ENCODE measurements around the gene INPP5A. TPM values are rescaled to one million over a fixed set of nuclear protein-coding genes. Genes with fewer than 3 reads are reported as not detected.

INPP5A gene
- total RNA-seq, 1 donor from 2014 or later, result 14.2 TPM

GRCh38 chr10:132804287-132804686, 266.7 kb downstream of the INPP5A start:
- Histone ChIP-seq H3K79me2 (ENCODE audit: low read depth) (no peaks in the 10 kb centered on the region), H3F3A (ENCODE audit: low read depth) (no peaks in the 10 kb centered on the region), H3K27me3 (no peaks in the 10 kb centered on the region), H4K20me1 (ENCODE audit: low read depth) (no peaks in the 10 kb centered on the region), H3K4me3 (no peak overlapping the region), H3K4me1 (no peaks in the 10 kb centered on the region), H2AFZ (replicated peaks) (no peak overlapping the region), H3K4me2 (no peak overlapping the region), H3K36me3 (no peaks in the 10 kb centered on the region), H3K27ac (no peak overlapping the region), H3K9ac (no peak overlapping the region), H3K9me3 (ENCODE audit: low read depth) (no peaks in the 10 kb centered on the region)
- peaks cover 4% of the 10 kb centered on the region for H3K27me3 Mint-ChIP-seq (ENCODE audit: insufficient read depth, low read depth)
- TF ChIP-seq EZH2 (IDR thresholded peaks at IDR 0.05), result no peak
- no peak for TF ChIP-seq CTCF (IDR thresholded peaks at IDR 0.05)
- no peak for TF ChIP-seq EZH2phosphoT487 (IDR thresholded peaks at IDR 0.05)
- H3K9me3 Mint-ChIP-seq, result no peaks in the 10 kb centered on the region
- H3K4me1 Mint-ChIP-seq, result peaks cover 9% of the 10 kb centered on the region
- no peak for DNase-seq (ENCODE audit: low spot score)
- H3K27ac Mint-ChIP-seq, result peak overlapping the region; percentile 48
- H3K4me3 Mint-ChIP-seq, result no peak overlapping the region
- H3K36me3 Mint-ChIP-seq, result no peaks in the 10 kb centered on the region

GRCh38 chr10:132804785-132805426, 267.3 kb downstream of the INPP5A start:
- H3K9me3 Mint-ChIP-seq, result no peaks in the 10 kb centered on the region
- H3K27me3 Mint-ChIP-seq (ENCODE audit: insufficient read depth, low read depth), result peaks cover 5% of the 10 kb centered on the region
- no peaks in the 10 kb centered on the region for H3K36me3 Mint-ChIP-seq
- no peak for TF ChIP-seq CTCF (IDR thresholded peaks at IDR 0.05)
- TF ChIP-seq EZH2phosphoT487 (IDR thresholded peaks at IDR 0.05), result no peak
- TF ChIP-seq EZH2 (IDR thresholded peaks at IDR 0.05), result no peak
- H3K4me1 Mint-ChIP-seq, result peaks cover 11% of the 10 kb centered on the region
- no peaks in the 10 kb centered on the region for H3K36me3 ChIP-seq
- H3K4me2 ChIP-seq, result no peak overlapping the region
- H3K9ac ChIP-seq, result no peak overlapping the region
- H3K79me2 ChIP-seq (ENCODE audit: low read depth), result no peaks in the 10 kb centered on the region
- H3K9me3 ChIP-seq (ENCODE audit: low read depth), result no peaks in the 10 kb centered on the region
- no peak for DNase-seq (ENCODE audit: low spot score)
- H3K27ac ChIP-seq, result no peak overlapping the region
- no peaks in the 10 kb centered on the region for H3K27me3 ChIP-seq
- H3K4me3 ChIP-seq, result no peak overlapping the region
- no peak overlapping the region for H3K4me3 Mint-ChIP-seq
- no peaks in the 10 kb centered on the region for H3K4me1 ChIP-seq
- H4K20me1 ChIP-seq (ENCODE audit: low read depth), result no peaks in the 10 kb centered on the region
- H3F3A ChIP-seq (ENCODE audit: low read depth), result no peaks in the 10 kb centered on the region
- H2AFZ ChIP-seq (replicated peaks), result no peak overlapping the region
- no peak overlapping the region for H3K27ac Mint-ChIP-seq

GRCh38 chr10:132805599-132805998, 268.0 kb downstream of the INPP5A start:
- H3K36me3 ChIP-seq, result no peaks in the 10 kb centered on the region
- H3K36me3 Mint-ChIP-seq, result no peaks in the 10 kb centered on the region
- H3K4me2 ChIP-seq, result no peak overlapping the region
- H3K27me3 ChIP-seq, result no peaks in the 10 kb centered on the region
- no peak overlapping the region for H3K27ac ChIP-seq
- H3K27me3 Mint-ChIP-seq (ENCODE audit: insufficient read depth, low read depth), result peaks cover 8% of the 10 kb centered on the region
- H3K4me1 ChIP-seq, result no peaks in the 10 kb centered on the region
- H2AFZ ChIP-seq (replicated peaks), result no peak overlapping the region
- H3K27ac Mint-ChIP-seq, result no peak overlapping the region
- H3F3A ChIP-seq (ENCODE audit: low read depth), result no peaks in the 10 kb centered on the region
- H3K79me2 ChIP-seq (ENCODE audit: low read depth), result no peaks in the 10 kb centered on the region
- H3K9me3 ChIP-seq (ENCODE audit: low read depth), result no peaks in the 10 kb centered on the region
- no peak overlapping the region for H3K4me3 Mint-ChIP-seq
- H3K9me3 Mint-ChIP-seq, result no peaks in the 10 kb centered on the region
- DNase-seq (ENCODE audit: low spot score), result no peak
- no peak overlapping the region for H3K9ac ChIP-seq
- peaks cover 9% of the 10 kb centered on the region for H3K4me1 Mint-ChIP-seq
- no peaks in the 10 kb centered on the region for H4K20me1 ChIP-seq (ENCODE audit: low read depth)
- no peak overlapping the region for H3K4me3 ChIP-seq
- TF ChIP-seq CTCF (IDR thresholded peaks at IDR 0.05), result no peak
- TF ChIP-seq EZH2 (IDR thresholded peaks at IDR 0.05), result no peak
- no peak for TF ChIP-seq EZH2phosphoT487 (IDR thresholded peaks at IDR 0.05)
